IPS DF 6.9 (cell line): Measurements from ENCODE around the gene ANAPC5.
"Not testable (repeated sequence)": the region's sequence is repeated elsewhere in the genome, so short reads cannot be mapped to it uniquely, and the experiment has no call there.

Experiments
- DNase-seq: peaks from one replicate; pipeline ENCODE4 v3.0.0-alpha.2; 2013; ENCODE audit warnings: low read depth, low spot score
- H3K27ac ChIP-seq: one replicate; pipeline ENCODE4 v1.5.1; 2013; ENCODE audit warnings: low read length, control low read depth
- H3K27me3 ChIP-seq: 2 replicates; pipeline ENCODE4 v1.6.1; 2013; ENCODE audit warnings: mild to moderate bottlenecking, low read length; ENCODE audit not compliant: control insufficient read depth, insufficient read depth
- H3K36me3 ChIP-seq: 2 replicates; pipeline ENCODE4 v1.6.1; 2013; ENCODE audit warnings: low read length; ENCODE audit not compliant: control insufficient read depth, insufficient read depth
- H3K4me1 ChIP-seq: 2 replicates; pipeline ENCODE4 v1.6.1; 2013; ENCODE audit warnings: low read length; ENCODE audit not compliant: control insufficient read depth, insufficient read depth
- H3K4me3 ChIP-seq: 2 replicates; pipeline ENCODE4 v1.5.1; 2013; ENCODE audit warnings: mild to moderate bottlenecking, low read length
- H3K9me3 ChIP-seq: 2 replicates; pipeline ENCODE4 v1.6.1; 2013; ENCODE audit warnings: low read length, inconsistent platforms; ENCODE audit not compliant: control insufficient read depth, insufficient read depth
- WGBS: extraction: QIAGEN DNeasy Blood & Tissue Kit; methylation state at CpG from one replicate; pipeline ENCODE4 v1.1.7; 2013; ENCODE audit warnings: mixed read lengths, missing lambda C conversion rate; ENCODE audit not compliant: insufficient read length, insufficient coverage; 5-methylcytosine and 5-hydroxymethylcytosine counted together

ANAPC5 gene

GRCh38 chr12:121318121-121318520 is 34.1 kb downstream of the ANAPC5 start:
- WGBS: no CpG with 5 or more reads among the region's 11 CpGs
- no peak overlapping the region for H3K27ac ChIP-seq
- H3K4me3 ChIP-seq: no peak overlapping the region
- no peaks in the 10 kb centered on the region for H3K27me3 ChIP-seq
- no peaks in the 10 kb centered on the region for H3K4me1 ChIP-seq
- DNase-seq: no peak
- H3K36me3 ChIP-seq: peaks cover 12% of the 10 kb centered on the region
- no peaks in the 10 kb centered on the region for H3K9me3 ChIP-seq

- Histone ChIP-seq H3K9me3 (no peaks in the 10 kb centered on the region), H3K4me1 (no peaks in the 10 kb centered on the region), H3K36me3 (peaks cover 11% of the 10 kb centered on the region), H3K27me3 (no peaks in the 10 kb centered on the region), H3K4me3 (no peak overlapping the region), H3K27ac (no peak overlapping the region)
- WGBS: no CpG with 5 or more reads among the region's 3 CpGs
- no peak for DNase-seq
Measured at GRCh38 chr12:121314431-121314830, 37.8 kb downstream of the ANAPC5 start.

GRCh38 chr12:121310231-121310630 is 42.0 kb downstream of the ANAPC5 start:
- H3K36me3 ChIP-seq, H3K4me1 ChIP-seq, H3K27ac ChIP-seq, H3K9me3 ChIP-seq, H3K4me3 ChIP-seq, DNase-seq, H3K27me3 ChIP-seq: not testable (repeated sequence)
- no CpG with 5 or more reads among the region's 1 CpG for WGBS

GRCh38 chr12:121307397-121307796 is 44.8 kb downstream of the ANAPC5 start:
- H3K9me3 ChIP-seq, DNase-seq, H3K4me1 ChIP-seq, H3K27me3 ChIP-seq, H3K36me3 ChIP-seq, H3K4me3 ChIP-seq, H3K27ac ChIP-seq: not testable (repeated sequence)
- WGBS: no CpG with 5 or more reads among the region's 8 CpGs

- Histone ChIP-seq H3K36me3 (peaks cover 2% of the 10 kb centered on the region; the same call in 1 of the 2 replicates), H3K27me3 (no peaks in the 10 kb centered on the region), H3K27ac (no peak overlapping the region), H3K4me1 (no peaks in the 10 kb centered on the region), H3K4me3 (no peak overlapping the region), H3K9me3 (no peaks in the 10 kb centered on the region)
- no CpG with 5 or more reads among the region's 4 CpGs for WGBS
- no peak for DNase-seq
Measured at GRCh38 chr12:121304306-121304705, 47.9 kb downstream of the ANAPC5 start.

GRCh38 chr12:121301876-121302275 is 50.3 kb downstream of the ANAPC5 start:
- H3K9me3 ChIP-seq: no peaks in the 10 kb centered on the region
- DNase-seq: no peak

GRCh38 chr12:121300083-121300819 is 52.0 kb downstream of the ANAPC5 start:
- Histone ChIP-seq H3K4me1 (no peaks in the 10 kb centered on the region), H3K27me3 (no peaks in the 10 kb centered on the region), H3K4me3 (no peak overlapping the region), H3K27ac (no peak overlapping the region), H3K36me3 (no peaks in the 10 kb centered on the region), H3K9me3 (no peaks in the 10 kb centered on the region)
- no CpG with 5 or more reads among the region's 4 CpGs for WGBS
- no peak for DNase-seq

More at GRCh38 chr12:121301876-121302275, 50.3 kb downstream of the ANAPC5 start:
- no peaks in the 10 kb centered on the region for H3K36me3 ChIP-seq
- H3K27ac ChIP-seq: no peak overlapping the region
- no peak overlapping the region for H3K4me3 ChIP-seq
- no CpG with 5 or more reads among the region's 4 CpGs for WGBS
- no peaks in the 10 kb centered on the region for H3K4me1 ChIP-seq
- H3K27me3 ChIP-seq: no peaks in the 10 kb centered on the region

GRCh38 chr12:121299662-121300061 is 52.5 kb downstream of the ANAPC5 start:
- Histone ChIP-seq H3K9me3 (no peaks in the 10 kb centered on the region), H3K4me3 (no peak overlapping the region), H3K27ac (no peak overlapping the region), H3K27me3 (no peaks in the 10 kb centered on the region), H3K36me3 (no peaks in the 10 kb centered on the region), H3K4me1 (no peaks in the 10 kb centered on the region)
- no peak for DNase-seq
- no CpG with 5 or more reads among the region's 4 CpGs for WGBS

- H3K4me1 ChIP-seq, H3K9me3 ChIP-seq, H3K27me3 ChIP-seq, H3K4me3 ChIP-seq, H3K36me3 ChIP-seq, H3K27ac ChIP-seq, DNase-seq: not testable (repeated sequence)
- no CpG with 5 or more reads among the region's 13 CpGs for WGBS
Measured at GRCh38 chr12:121298411-121298810, 53.8 kb downstream of the ANAPC5 start.

GRCh38 chr12:121297435-121297991 is 54.7 kb downstream of the ANAPC5 start:
- Histone ChIP-seq H3K9me3 (no peaks in the 10 kb centered on the region), H3K4me3 (peak overlapping the region; percentile 46; the same call in 1 of the 2 replicates), H3K27ac (no peak overlapping the region), H3K27me3 (no peaks in the 10 kb centered on the region), H3K36me3 (no peaks in the 10 kb centered on the region), H3K4me1 (no peaks in the 10 kb centered on the region)
- no CpG with 5 or more reads among the region's 21 CpGs for WGBS
- no peak for DNase-seq
